Measurements from ENCODE around the gene PTCD3. TPM values are rescaled to one million over a fixed set of nuclear protein-coding genes. Genes with fewer than 3 reads are reported as not detected.

PTCD3 gene
- total RNA-seq, 2 donors from 2014 or later = 70.7 to 129 TPM

DNA sequence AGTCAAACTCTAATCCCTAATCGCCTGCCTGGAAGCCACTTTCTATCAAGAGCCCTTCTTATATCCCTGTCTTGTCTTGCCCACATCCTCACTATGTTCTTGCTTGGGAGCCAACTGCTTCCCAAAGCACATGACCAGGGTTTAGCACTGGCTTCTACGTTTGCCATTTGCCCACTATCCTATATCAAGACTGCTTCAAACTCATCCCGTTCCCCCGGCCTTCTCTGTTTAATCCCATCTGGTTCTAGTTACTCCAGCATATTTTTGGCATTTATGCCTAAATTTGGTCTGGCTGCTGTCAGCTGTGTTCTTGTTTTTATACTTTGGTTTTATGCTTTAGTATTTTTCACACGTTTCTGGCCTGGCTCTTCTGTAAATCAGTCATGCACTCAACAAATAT is 40.5 kb upstream of the PTCD3 start:
- H3K4me1 ChIP-seq (ENCODE audit: control insufficient read depth in 1 of 2, low read depth in 2 of 2) = peaks cover 12 to 37% of the 10 kb centered on the region in 2 donors
- no peak overlapping the region for H3K4me3 ChIP-seq
- no peaks in the 10 kb centered on the region for H3K27me3 ChIP-seq (replicated peaks; ENCODE audit: insufficient read depth)
- peak overlapping the region; percentile 21 to 56 for H3K27ac ChIP-seq
- H3K36me3 ChIP-seq = peaks cover 17% of the 10 kb centered on the region
- no peak for DNase-seq (ENCODE audit: low spot score)
- TF ChIP-seq, protein P1, sequence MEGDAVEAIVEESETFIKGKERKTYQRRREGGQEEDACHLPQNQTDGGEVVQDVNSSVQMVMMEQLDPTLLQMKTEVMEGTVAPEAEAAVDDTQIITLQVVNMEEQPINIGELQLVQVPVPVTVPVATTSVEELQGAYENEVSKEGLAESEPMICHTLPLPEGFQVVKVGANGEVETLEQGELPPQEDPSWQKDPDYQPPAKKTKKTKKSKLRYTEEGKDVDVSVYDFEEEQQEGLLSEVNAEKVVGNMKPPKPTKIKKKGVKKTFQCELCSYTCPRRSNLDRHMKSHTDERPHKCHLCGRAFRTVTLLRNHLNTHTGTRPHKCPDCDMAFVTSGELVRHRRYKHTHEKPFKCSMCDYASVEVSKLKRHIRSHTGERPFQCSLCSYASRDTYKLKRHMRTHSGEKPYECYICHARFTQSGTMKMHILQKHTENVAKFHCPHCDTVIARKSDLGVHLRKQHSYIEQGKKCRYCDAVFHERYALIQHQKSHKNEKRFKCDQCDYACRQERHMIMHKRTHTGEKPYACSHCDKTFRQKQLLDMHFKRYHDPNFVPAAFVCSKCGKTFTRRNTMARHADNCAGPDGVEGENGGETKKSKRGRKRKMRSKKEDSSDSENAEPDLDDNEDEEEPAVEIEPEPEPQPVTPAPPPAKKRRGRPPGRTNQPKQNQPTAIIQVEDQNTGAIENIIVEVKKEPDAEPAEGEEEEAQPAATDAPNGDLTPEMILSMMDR (IDR thresholded peaks at IDR 0.05) = no peak
- no peak for ATAC-seq (ENCODE audit: insufficient number of reproducible peaks, low FRiP score, low read depth)
- H3K9me3 ChIP-seq = no peaks in the 10 kb centered on the region

DNA sequence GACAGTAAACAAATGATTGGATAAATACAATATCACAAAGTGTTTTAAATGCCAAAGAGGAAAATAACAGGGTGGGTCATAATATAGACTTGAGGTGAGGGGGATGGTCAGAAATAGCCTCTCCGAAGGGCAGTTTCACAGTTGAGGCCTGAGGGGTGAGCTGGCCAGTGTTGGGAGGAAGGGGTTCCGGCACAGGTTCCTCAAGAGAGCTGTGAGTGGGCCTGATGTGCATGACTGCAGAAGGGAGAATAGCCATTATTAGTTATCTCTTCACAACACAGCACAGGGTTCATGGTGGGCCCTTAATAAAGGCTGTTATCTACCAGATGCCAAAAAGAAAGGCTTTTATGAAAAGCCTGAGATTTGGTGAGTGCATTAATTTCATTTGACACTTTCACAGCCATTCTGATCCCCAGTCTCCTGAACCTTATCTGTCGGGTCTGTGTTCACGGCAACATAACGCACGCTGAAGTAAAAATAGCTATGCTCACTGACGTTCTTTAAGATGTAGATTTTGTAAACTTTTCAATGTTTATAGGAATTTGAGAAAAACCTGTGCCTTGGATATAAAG is 39.9 kb upstream of the PTCD3 start:
- Histone ChIP-seq H3K27ac (peak overlapping the region; percentile 21 to 56), H3K27me3 (replicated peaks; ENCODE audit: insufficient read depth) (no peaks in the 10 kb centered on the region), H3K9me3 (no peaks in the 10 kb centered on the region), H3K4me3 (no peak overlapping the region), H3K4me1 (ENCODE audit: control insufficient read depth in 1 of 2, low read depth in 2 of 2) (peaks cover 12 to 32% of the 10 kb centered on the region in 2 donors), H3K36me3 (peaks cover 17% of the 10 kb centered on the region)
- DNase-seq (ENCODE audit: low spot score) (no peak), ATAC-seq (ENCODE audit: insufficient number of reproducible peaks, low FRiP score, low read depth) (no peak)
- TF ChIP-seq, protein P1 (IDR thresholded peaks at IDR 0.05) = no peak

DNA sequence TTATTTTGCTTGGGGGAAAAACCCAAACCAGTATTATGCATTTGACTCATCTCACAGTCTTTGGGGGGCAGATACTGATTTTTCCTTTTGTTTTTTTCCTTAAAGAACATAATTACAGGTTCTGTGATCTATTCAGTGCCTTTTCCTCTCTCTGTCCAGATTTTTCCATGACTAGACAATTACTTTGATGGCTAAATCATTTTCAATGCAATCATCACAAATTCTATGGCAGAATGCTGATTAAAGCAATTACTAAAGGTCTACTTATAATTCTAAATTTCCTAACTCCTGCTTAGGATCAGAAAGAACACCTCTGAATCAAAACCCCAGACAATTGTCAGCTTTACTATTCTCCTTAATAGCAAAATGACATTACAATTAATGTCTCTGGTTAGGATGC is 39.1 kb upstream of the PTCD3 start:
- H3K36me3 ChIP-seq = peaks cover 17% of the 10 kb centered on the region
- H3K9me3 ChIP-seq = no peaks in the 10 kb centered on the region
- TF ChIP-seq, protein P1 (IDR thresholded peaks at IDR 0.05) = no peak
- peak overlapping the region; percentile 3 to 18 for H3K27ac ChIP-seq
- H3K4me1 ChIP-seq (ENCODE audit: control insufficient read depth in 1 of 2, low read depth in 2 of 2) = peaks cover 6 to 32% of the 10 kb centered on the region in 2 donors
- H3K27me3 ChIP-seq (replicated peaks; ENCODE audit: insufficient read depth) = no peaks in the 10 kb centered on the region
- DNase-seq (ENCODE audit: low spot score) = no peak
- no peak for ATAC-seq (ENCODE audit: insufficient number of reproducible peaks, low FRiP score, low read depth)
- H3K4me3 ChIP-seq = no peak overlapping the region

DNA sequence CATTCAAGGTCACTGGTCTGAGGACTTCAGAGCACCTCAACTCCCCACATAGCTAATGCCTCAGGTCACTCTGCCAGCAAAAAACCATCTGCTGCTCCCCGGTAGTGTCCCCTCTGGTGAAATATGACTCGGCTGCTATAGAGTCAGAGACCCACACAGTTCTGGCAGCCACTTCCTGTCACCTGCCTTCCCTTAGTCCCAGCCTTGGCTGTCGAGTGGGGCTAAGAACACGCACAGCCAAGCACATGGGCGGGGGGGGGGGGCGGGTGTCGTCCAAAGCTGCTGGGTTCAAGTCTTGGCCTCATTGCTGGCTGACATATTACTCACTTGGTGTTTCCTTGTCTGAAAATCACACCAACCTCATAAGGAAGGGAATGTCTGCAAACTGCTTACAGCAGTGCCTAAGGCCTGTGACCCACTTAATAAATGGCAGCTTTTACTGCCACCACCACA is 37.9 kb upstream of the PTCD3 start:
- Histone ChIP-seq H3K36me3 (peaks cover 17% of the 10 kb centered on the region), H3K27me3 (replicated peaks; ENCODE audit: insufficient read depth) (no peaks in the 10 kb centered on the region), H3K27ac (no peak overlapping the region), H3K4me1 (ENCODE audit: control insufficient read depth in 1 of 2, low read depth in 2 of 2) (peaks cover 14 to 38% of the 10 kb centered on the region in 2 donors), H3K4me3 (no peak overlapping the region), H3K9me3 (no peaks in the 10 kb centered on the region)
- ATAC-seq (ENCODE audit: insufficient number of reproducible peaks, low FRiP score, low read depth) (no peak), DNase-seq (ENCODE audit: low spot score) (no peak)
- TF ChIP-seq, protein P1 (IDR thresholded peaks at IDR 0.05) = no peak

DNA sequence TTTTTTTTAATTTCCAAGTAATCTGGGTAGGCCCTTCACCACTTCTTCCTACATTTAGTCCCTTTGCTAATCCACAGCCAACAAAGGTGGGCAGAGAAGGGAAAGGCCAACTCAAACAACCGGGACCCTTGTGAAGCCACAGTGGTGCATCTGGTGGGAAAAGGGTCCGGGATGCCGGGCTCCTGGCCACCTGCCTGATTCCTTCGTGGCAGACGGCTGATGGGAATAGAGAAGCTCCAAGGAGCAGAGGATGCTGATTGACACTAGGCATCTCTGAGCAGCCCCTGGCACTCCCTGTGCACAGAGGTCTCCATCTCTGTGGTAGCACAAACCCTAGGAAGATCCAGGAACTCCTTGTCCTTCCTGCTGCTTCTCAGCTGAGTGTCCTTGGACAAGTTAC is 37.4 kb upstream of the PTCD3 start:
- Histone ChIP-seq H3K4me3 (no peak overlapping the region), H3K27me3 (replicated peaks; ENCODE audit: insufficient read depth) (no peaks in the 10 kb centered on the region), H3K27ac (no peak overlapping the region), H3K36me3 (peaks cover 20% of the 10 kb centered on the region), H3K4me1 (ENCODE audit: control insufficient read depth in 1 of 2, low read depth in 2 of 2) (peaks cover 16 to 42% of the 10 kb centered on the region in 2 donors), H3K9me3 (no peaks in the 10 kb centered on the region)
- DNase-seq (ENCODE audit: low spot score) = no peak
- ATAC-seq (ENCODE audit: insufficient number of reproducible peaks, low FRiP score, low read depth) = no peak
- TF ChIP-seq, protein P1 (IDR thresholded peaks at IDR 0.05) = no peak

Data from thoracic aorta (tissue), 2 donors.